DOHH2 (cell line): ENCODE data around the gene KCTD6.

Experiments
- H3F3A ChIP-seq: fragments of 200-600 bp; sonication (generic), shearing (Covaris generic); 2 replicates; pipeline ENCODE4 v1.6.0; 2016; ENCODE audit warnings: antibody characterized with exemption, mild to moderate bottlenecking; ENCODE audit not compliant: control insufficient read depth, insufficient read depth
- H3K27ac ChIP-seq: fragments of 200-600 bp; sonication (generic); 2 replicates; pipeline ENCODE4 v1.5.1; 2014; ENCODE audit warnings: low read depth, mild to moderate bottlenecking, low read length, moderate library complexity
- H3K27me3 ChIP-seq: fragments of 200-600 bp; sonication (generic); 2 replicates; pipeline ENCODE4 v1.6.1; 2014; ENCODE audit warnings: mild to moderate bottlenecking, low read length, mixed read lengths; ENCODE audit not compliant: control insufficient read depth
- H3K36me3 ChIP-seq: fragments of 200-600 bp; sonication (generic); 2 replicates; pipeline ENCODE4 v1.6.1; 2014; ENCODE audit warnings: mild to moderate bottlenecking, low read length, moderate library complexity, mixed read lengths; ENCODE audit not compliant: control insufficient read depth
- H3K4me1 ChIP-seq: fragments of 200-600 bp; sonication (generic); 2 replicates; pipeline ENCODE4 v1.6.1; 2014; ENCODE audit warnings: mild to moderate bottlenecking, low read length, mixed read lengths; ENCODE audit not compliant: control insufficient read depth
- H3K4me2 ChIP-seq: fragments of 200-600 bp; sonication (generic); 2 replicates; pipeline ENCODE4 v1.6.0; 2014; ENCODE audit warnings: mild to moderate bottlenecking, low read length, moderate library complexity
- H3K4me3 ChIP-seq: fragments of 200-600 bp; sonication (generic); 2 replicates; pipeline ENCODE4 v1.5.1; 2014; ENCODE audit warnings: mild to moderate bottlenecking, low read length, mixed read lengths
- H3K79me2 ChIP-seq: fragments of 200-600 bp; sonication (generic); 2 replicates; pipeline ENCODE4 v1.6.1; 2014; ENCODE audit warnings: mild to moderate bottlenecking, low read length, mixed read lengths; ENCODE audit not compliant: control insufficient read depth
- H3K9me2 ChIP-seq: fragments of 200-600 bp; sonication (generic); replicated peaks from 2 replicates; pipeline ENCODE4 v1.6.1; 2014; ENCODE audit warnings: mild to moderate bottlenecking, low read length, mixed read lengths; ENCODE audit not compliant: control insufficient read depth
- H3K9me3 ChIP-seq: fragments of 200-600 bp; sonication (generic); 2 replicates; pipeline ENCODE4 v1.6.1; 2014; ENCODE audit warnings: antibody characterized with exemption, low read length, mixed read lengths; ENCODE audit not compliant: control insufficient read depth, insufficient read depth
- H4K20me1 ChIP-seq: fragments of 200-600 bp; sonication (generic); 2 replicates; pipeline ENCODE4 v1.6.0; 2014; ENCODE audit warnings: low read depth, mild to moderate bottlenecking, antibody characterized with exemption, low read length, moderate library complexity; ENCODE audit not compliant: control insufficient read depth, insufficient read depth
- EZH2phosphoT487 ChIP-seq: fragments of 200-600 bp; sonication (generic); IDR thresholded peaks from 2 replicates; pipeline ENCODE4 v1.6.1; 2017; ENCODE audit warnings: borderline replicate concordance, mild to moderate bottlenecking, antibody characterized with exemption, low read length, moderate library complexity, mixed read lengths
- TF ChIP-seq, protein P1 (sequence below): fragments of 200-600 bp; sonication (generic); IDR thresholded peaks from one replicate; pipeline ENCODE4 v1.5.1; 2014; ENCODE audit warnings: antibody characterized with exemption, mild to moderate bottlenecking, low read depth, low read length; ENCODE audit not compliant: poor library complexity, severe bottlenecking

Gene KCTD6

DNA sequence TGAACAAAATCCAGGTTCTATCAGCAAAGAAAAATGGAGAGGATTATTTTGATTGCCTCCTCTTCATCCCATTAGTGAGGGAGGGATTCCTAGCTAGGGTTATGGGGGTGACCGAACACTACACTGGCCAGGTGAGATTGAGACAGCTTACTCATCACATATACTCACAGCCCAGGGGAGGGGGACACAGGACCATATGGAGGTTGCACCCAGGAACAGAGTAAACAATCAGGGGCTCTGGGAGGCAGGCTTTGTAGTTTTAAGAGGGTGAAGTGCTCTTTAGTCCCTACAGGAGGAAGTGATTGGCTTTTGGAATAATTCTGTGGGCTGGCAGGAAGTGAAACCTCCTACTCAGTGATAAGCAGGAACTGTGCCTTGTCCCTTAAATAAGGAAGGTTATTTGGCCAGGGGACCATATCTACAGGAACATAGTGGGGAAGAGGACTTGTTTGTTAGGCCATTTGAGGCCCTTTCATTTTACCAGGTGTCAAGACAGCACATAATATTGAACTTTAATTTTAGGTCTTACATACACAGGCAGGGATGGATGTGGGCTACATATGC is 17.5 kb upstream of the KCTD6 start:
- H3K27ac ChIP-seq: no peak overlapping the region

DNA sequence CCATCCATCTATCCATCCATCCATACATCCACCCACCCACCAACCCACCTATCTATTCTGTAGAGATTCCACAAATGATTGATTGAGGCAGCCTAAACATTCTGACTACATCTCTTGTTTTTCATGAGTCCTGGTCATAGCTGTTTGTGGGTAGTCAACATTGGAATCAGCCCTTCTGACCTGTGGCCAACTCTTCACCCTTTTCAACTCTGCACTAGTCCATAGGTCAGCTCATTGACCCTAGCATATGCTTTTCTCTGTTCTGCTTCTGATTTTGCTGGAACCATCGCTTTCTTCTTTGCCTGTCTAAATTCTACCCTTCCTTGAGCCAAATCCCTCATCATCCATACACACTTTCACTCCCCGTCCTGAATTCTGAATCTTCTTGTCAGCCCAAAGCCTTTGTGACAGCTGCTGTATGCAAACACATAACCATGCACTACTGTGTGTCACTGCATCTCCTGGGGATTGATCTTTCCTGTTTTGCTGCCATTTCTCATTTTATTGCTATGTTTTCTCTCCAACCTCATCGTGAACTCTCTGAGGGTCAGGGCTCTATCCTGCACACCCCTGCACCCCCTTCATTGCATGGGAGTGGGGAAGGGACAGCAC is 16.8 kb upstream of the KCTD6 start:
- no peaks in the 10 kb centered on the region for H3K9me3 ChIP-seq
- no peaks in the 10 kb centered on the region for H3F3A ChIP-seq
- no peaks in the 10 kb centered on the region for H3K9me2 ChIP-seq
- 0 out of 2 replicates have a peak overlapping the region, but pooled peaks have one; percentile 0 for H3K27ac ChIP-seq
- H3K4me1 ChIP-seq: peaks cover 20% of the 10 kb centered on the region
- H3K4me2 ChIP-seq: peak overlapping the region; percentile 60
- TF ChIP-seq EZH2phosphoT487: no peak
- TF ChIP-seq, protein P1, sequence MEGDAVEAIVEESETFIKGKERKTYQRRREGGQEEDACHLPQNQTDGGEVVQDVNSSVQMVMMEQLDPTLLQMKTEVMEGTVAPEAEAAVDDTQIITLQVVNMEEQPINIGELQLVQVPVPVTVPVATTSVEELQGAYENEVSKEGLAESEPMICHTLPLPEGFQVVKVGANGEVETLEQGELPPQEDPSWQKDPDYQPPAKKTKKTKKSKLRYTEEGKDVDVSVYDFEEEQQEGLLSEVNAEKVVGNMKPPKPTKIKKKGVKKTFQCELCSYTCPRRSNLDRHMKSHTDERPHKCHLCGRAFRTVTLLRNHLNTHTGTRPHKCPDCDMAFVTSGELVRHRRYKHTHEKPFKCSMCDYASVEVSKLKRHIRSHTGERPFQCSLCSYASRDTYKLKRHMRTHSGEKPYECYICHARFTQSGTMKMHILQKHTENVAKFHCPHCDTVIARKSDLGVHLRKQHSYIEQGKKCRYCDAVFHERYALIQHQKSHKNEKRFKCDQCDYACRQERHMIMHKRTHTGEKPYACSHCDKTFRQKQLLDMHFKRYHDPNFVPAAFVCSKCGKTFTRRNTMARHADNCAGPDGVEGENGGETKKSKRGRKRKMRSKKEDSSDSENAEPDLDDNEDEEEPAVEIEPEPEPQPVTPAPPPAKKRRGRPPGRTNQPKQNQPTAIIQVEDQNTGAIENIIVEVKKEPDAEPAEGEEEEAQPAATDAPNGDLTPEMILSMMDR: no peak
- no peaks in the 10 kb centered on the region for H4K20me1 ChIP-seq
- peak overlapping the region; percentile 41 for H3K4me3 ChIP-seq
- H3K36me3 ChIP-seq: no peaks in the 10 kb centered on the region
- H3K27me3 ChIP-seq: no peaks in the 10 kb centered on the region
- no peaks in the 10 kb centered on the region for H3K79me2 ChIP-seq

More for the DNA sequence above, 17.5 kb upstream of the KCTD6 start:
- Histone ChIP-seq H3K79me2 (no peaks in the 10 kb centered on the region), H4K20me1 (no peaks in the 10 kb centered on the region), H3K36me3 (no peaks in the 10 kb centered on the region), H3K9me3 (no peaks in the 10 kb centered on the region), H3F3A (no peaks in the 10 kb centered on the region), H3K27me3 (no peaks in the 10 kb centered on the region), H3K9me2 (no peaks in the 10 kb centered on the region), H3K4me2 (peak overlapping the region; percentile 60), H3K4me3 (peak overlapping the region; percentile 41), H3K4me1 (peaks cover 20% of the 10 kb centered on the region)
- no peak for TF ChIP-seq EZH2phosphoT487

DNA sequence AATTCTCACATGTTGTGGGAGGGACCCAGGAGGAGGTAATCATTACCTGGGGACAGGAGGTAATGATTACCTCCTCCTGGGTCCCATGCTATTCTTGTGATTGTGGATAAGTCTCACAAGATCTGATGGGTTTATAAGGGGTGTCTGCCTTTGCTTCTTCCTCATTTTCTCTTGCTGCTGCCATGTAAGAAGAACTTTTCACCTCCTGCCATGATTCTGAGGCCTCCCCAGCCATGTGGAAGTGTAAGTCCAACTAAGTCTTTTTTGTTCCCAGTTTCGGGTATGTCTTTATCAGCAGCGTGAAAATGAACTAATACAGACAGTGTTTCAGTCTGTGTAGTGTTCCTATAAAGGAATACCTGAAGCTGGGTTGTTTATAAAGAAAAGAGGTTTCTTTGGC is 13.1 kb upstream of the KCTD6 start:
- TF ChIP-seq EZH2phosphoT487: no peak
- TF ChIP-seq, protein P1: no peak
- Histone ChIP-seq H3K9me3 (0 out of 2 replicates have a peak, but pooled peaks cover 6% of the 10 kb centered on the region), H3K4me3 (no peak overlapping the region), H3K27ac (no peak overlapping the region), H3K4me2 (no peak overlapping the region), H3K36me3 (no peaks in the 10 kb centered on the region), H3K9me2 (no peaks in the 10 kb centered on the region), H3K79me2 (no peaks in the 10 kb centered on the region), H3F3A (no peaks in the 10 kb centered on the region), H3K27me3 (no peaks in the 10 kb centered on the region), H4K20me1 (no peaks in the 10 kb centered on the region), H3K4me1 (peaks cover 33% of the 10 kb centered on the region)

DNA sequence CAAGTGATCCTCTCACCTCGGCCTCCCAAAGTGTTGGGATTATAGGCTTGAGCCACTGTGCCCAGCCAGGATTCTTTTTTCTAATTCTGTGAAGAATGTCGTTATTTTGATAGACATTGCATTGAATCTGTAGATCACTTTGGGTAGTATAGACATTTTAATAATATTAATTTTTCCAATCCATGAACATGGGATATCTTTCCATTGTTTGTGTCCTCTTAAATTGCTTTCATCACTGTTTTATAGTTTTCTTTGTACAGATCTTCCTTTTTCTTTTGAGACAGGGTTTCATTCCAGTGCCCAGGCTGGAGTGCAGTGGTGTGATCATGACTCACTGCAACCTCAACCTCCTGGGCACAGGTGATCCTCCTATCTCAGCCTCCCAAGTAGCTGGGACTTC is 11.6 kb upstream of the KCTD6 start:
- Histone ChIP-seq H3K4me2 (no peak overlapping the region), H4K20me1 (no peaks in the 10 kb centered on the region), H3K9me3 (0 out of 2 replicates have a peak, but pooled peaks cover 6% of the 10 kb centered on the region), H3F3A (no peaks in the 10 kb centered on the region), H3K79me2 (no peaks in the 10 kb centered on the region), H3K27ac (no peak overlapping the region), H3K27me3 (no peaks in the 10 kb centered on the region), H3K4me1 (peaks cover 20% of the 10 kb centered on the region), H3K4me3 (no peak overlapping the region), H3K36me3 (no peaks in the 10 kb centered on the region), H3K9me2 (no peaks in the 10 kb centered on the region)
- no peak for TF ChIP-seq EZH2phosphoT487
- TF ChIP-seq, protein P1: no peak
